Vagina (tissue), 2 donors: ENCODE measurements around the gene GAL. TPM values are rescaled to one million over a fixed set of nuclear protein-coding genes. Genes with fewer than 3 reads are reported as not detected.

Experiments used
- DNase-seq, 2 donors: peaks; one replicate each; pipeline ENCODE4 v3.0.0-alpha.2; 2017; ENCODE audit errors: extremely low spot score in 2 of 2
- H3K27ac ChIP-seq: fragments of 200-600 bp; sonication (generic); one replicate; pipeline ENCODE4 v1.5.1; 2019
- H3K27me3 ChIP-seq: fragments of 200-600 bp; sonication (generic); one replicate; pipeline ENCODE4 v1.5.1; 2019
- H3K36me3 ChIP-seq, 2 donors: fragments of 200-600 bp; sonication (generic); one replicate each; pipeline ENCODE4 v1.5.1; 2017 to 2019
- H3K4me1 ChIP-seq: fragments of 200-600 bp; sonication (generic); one replicate; pipeline ENCODE4 v1.5.1; 2019
- H3K4me3 ChIP-seq, 2 donors: fragments of 200-600 bp; sonication (generic); 1 replicate in 1 of 2; 2 replicates in 1 of 2; pipeline ENCODE4 v1.5.1; 2016 to 2019
- H3K9me3 ChIP-seq: fragments of 200-600 bp; sonication (generic); one replicate; pipeline ENCODE4 v1.5.1; 2019
- POLR2A ChIP-seq, 2 donors: fragments of 450-650 bp; IDR thresholded peaks; one replicate each; pipeline ENCODE4 v1.6.1; 2017; ENCODE audit warnings: antibody characterized with exemption in 2 of 2, mild to moderate bottlenecking in 2 of 2, moderate library complexity in 2 of 2
- POLR2AphosphoS5 ChIP-seq, 2 donors: sonication (generic); formaldehyde crosslinking; IDR thresholded peaks; one replicate each; pipeline ENCODE4 v1.9.0; 2017; ENCODE audit warnings: antibody characterized with exemption in 2 of 2, mild to moderate bottlenecking in 2 of 2, low read depth in 1 of 2; ENCODE audit not compliant: insufficient read depth in 1 of 2
- intact Hi-C: fragments of 100-400 bp; cut with DNase I; formaldehyde crosslinking; loops from one replicate; pipeline ENCODE4 v1.15.1; 2023
- total RNA-seq: library from RNA; depleted of rRNA; stranded (reverse); fragments of >200 nt; gene quantifications from one replicate; pipeline ENCODE4 v1.2.3, GENCODE V29; 2016
- TF ChIP-seq, protein P1 (sequence below), 3 experiments: fragments of 450-650 bp in 2 of 3; fragments of 200-600 bp in 1 of 3; sonication (generic) in 1 of 3; IDR thresholded peaks; one replicate each; pipeline ENCODE4 v1.5.1; 2017 to 2019; ENCODE audit warnings: antibody characterized with exemption in 3 of 3, mild to moderate bottlenecking in 2 of 3, moderate library complexity in 2 of 3

The GAL gene
- total RNA-seq, 1 donor from 2014 or later = 15.7 TPM

DNA sequence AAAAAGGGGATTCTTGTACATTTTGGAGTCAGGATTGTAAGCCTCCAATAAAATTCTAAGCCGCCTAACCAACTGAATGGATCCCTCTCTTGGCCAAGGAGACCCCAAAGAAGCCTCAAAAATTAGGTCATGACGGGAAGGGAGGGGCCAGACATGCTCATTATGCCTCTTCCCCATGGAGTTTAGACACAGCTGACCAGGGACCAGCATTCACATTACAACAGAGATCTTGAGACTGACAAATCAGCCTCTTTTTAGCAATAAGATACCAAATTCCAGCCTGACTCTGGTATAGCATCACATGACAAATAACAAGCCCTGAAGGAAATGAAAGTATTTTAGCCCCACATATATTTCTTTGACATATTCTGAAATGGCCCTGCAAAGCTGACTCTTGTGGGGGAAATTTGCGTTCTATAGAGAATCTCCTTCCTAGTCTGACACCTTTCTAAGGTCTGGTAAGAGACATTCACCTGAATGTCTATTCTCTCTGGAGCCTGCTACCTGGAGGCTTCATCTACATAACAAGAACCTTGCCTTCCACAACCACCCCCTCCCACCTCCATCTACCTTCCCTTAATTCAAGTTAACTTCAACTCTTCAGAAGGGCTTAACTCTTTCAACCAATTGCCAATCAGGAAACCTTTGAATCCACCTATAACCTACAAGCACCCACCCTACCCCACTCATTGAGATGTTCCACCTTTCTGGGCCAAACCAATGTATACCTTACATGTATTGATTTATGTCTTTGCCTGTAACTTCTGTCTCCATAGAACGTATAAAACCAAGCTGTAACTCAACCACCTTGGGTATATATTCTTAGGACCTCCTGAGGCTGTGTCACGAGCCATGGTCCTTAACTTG, 10.3 kb downstream of the GAL start:
- DNase-seq = no peak
- TF ChIP-seq POLR2A (IDR thresholded peaks at IDR 0.05) (no peak), POLR2AphosphoS5 (IDR thresholded peaks at IDR 0.05; ENCODE audit: insufficient read depth in 1 of 2, low read depth in 1 of 2) (no peak)
- TF ChIP-seq, protein P1, sequence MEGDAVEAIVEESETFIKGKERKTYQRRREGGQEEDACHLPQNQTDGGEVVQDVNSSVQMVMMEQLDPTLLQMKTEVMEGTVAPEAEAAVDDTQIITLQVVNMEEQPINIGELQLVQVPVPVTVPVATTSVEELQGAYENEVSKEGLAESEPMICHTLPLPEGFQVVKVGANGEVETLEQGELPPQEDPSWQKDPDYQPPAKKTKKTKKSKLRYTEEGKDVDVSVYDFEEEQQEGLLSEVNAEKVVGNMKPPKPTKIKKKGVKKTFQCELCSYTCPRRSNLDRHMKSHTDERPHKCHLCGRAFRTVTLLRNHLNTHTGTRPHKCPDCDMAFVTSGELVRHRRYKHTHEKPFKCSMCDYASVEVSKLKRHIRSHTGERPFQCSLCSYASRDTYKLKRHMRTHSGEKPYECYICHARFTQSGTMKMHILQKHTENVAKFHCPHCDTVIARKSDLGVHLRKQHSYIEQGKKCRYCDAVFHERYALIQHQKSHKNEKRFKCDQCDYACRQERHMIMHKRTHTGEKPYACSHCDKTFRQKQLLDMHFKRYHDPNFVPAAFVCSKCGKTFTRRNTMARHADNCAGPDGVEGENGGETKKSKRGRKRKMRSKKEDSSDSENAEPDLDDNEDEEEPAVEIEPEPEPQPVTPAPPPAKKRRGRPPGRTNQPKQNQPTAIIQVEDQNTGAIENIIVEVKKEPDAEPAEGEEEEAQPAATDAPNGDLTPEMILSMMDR (IDR thresholded peaks at IDR 0.05) = no peak
- Histone ChIP-seq H3K36me3 (no peaks in the 10 kb centered on the region), H3K27ac (no peak overlapping the region), H3K4me3 (no peak overlapping the region), H3K27me3 (no peaks in the 10 kb centered on the region), H3K9me3 (no peaks in the 10 kb centered on the region), H3K4me1 (no peaks in the 10 kb centered on the region)
- intact Hi-C loops = no loop called here

DNA sequence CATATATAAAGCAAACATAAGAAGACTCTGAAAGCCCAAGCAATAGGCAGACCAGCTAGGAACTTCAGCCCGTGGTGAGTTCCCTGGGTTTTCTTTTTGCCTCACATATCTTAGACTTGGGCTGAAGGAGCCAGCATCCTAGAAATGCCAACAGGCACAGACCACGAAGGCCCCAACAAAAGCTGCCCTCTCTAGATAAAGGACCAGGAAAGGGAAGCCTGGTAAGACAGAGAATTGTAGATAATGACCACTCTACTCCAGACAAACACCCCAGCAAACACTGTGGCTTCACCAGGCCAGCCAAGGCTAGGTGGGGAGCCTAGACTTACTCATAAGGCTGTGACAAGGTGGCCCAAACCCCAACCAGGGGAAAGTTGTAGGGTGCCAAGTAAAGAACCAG, 11.2 kb downstream of the GAL start:
- H3K4me3 ChIP-seq = no peak overlapping the region
- no peak for TF ChIP-seq POLR2AphosphoS5 (IDR thresholded peaks at IDR 0.05; ENCODE audit: insufficient read depth in 1 of 2, low read depth in 1 of 2)
- TF ChIP-seq, protein P1 (IDR thresholded peaks at IDR 0.05) = no peak
- no peak for TF ChIP-seq POLR2A (IDR thresholded peaks at IDR 0.05)
- DNase-seq = no peak
- no peaks in the 10 kb centered on the region for H3K4me1 ChIP-seq
- intact Hi-C loops = no loop called here
- no peaks in the 10 kb centered on the region for H3K9me3 ChIP-seq
- H3K27me3 ChIP-seq = no peaks in the 10 kb centered on the region
- no peak overlapping the region for H3K27ac ChIP-seq
- H3K36me3 ChIP-seq = no peaks in the 10 kb centered on the region

DNA sequence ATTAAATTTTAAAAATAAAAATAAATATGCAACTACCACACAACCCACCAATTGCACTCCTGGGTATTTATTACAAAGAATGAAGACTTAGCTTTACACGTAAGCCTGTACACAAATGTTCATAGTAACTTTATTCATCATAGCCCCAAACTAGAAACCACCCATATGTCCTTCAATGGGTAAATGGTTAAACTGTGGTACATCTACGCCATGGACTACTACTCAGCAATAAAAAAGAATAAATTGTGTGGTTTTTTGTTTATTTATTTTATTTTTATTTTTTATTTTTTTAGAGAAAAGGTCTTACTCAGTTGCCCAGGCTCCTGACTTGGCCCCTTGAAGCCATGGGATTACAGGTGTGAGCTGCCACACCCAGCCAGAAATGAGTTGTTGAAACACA, 14.6 kb downstream of the GAL start:
- no peak overlapping the region for H3K27ac ChIP-seq
- no peaks in the 10 kb centered on the region for H3K36me3 ChIP-seq
- DNase-seq = no peak
- no peaks in the 10 kb centered on the region for H3K4me1 ChIP-seq
- intact Hi-C loops = no loop called here
- no peaks in the 10 kb centered on the region for H3K9me3 ChIP-seq
- TF ChIP-seq POLR2AphosphoS5 (IDR thresholded peaks at IDR 0.05; ENCODE audit: insufficient read depth in 1 of 2, low read depth in 1 of 2) (no peak), POLR2A (IDR thresholded peaks at IDR 0.05) (no peak)
- TF ChIP-seq, protein P1 (IDR thresholded peaks at IDR 0.05) = no peak
- no peaks in the 10 kb centered on the region for H3K27me3 ChIP-seq
- H3K4me3 ChIP-seq = no peak overlapping the region

DNA sequence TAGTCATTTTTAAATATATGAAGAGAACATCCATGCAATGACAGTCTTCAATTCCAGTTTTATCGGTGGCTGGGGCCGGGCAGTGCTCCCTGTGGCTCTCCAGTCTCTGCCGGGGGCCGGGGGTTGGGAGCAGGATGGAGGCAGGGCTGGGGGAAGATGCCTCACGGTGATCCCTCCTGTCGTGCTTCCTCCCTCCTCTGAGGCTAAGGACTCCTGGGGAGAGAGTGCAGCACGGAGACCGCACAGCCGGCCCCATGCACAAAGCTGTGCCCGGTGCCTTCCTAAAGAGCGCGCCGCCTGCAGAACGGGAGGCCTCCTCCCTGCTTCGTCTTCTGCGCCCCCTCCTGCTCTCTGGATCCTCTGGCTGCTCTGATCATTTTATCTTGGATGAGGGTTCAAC, 20.5 kb downstream of the GAL start:
- TF ChIP-seq POLR2AphosphoS5 (IDR thresholded peaks at IDR 0.05; ENCODE audit: insufficient read depth in 1 of 2, low read depth in 1 of 2) = no peak
- Histone ChIP-seq H3K4me1 (no peaks in the 10 kb centered on the region), H3K9me3 (no peaks in the 10 kb centered on the region), H3K27me3 (no peaks in the 10 kb centered on the region), H3K27ac (no peak overlapping the region), H3K4me3 (no peak overlapping the region), H3K36me3 (no peaks in the 10 kb centered on the region)
- DNase-seq = no peak
- intact Hi-C loops = no loop called here

DNA sequence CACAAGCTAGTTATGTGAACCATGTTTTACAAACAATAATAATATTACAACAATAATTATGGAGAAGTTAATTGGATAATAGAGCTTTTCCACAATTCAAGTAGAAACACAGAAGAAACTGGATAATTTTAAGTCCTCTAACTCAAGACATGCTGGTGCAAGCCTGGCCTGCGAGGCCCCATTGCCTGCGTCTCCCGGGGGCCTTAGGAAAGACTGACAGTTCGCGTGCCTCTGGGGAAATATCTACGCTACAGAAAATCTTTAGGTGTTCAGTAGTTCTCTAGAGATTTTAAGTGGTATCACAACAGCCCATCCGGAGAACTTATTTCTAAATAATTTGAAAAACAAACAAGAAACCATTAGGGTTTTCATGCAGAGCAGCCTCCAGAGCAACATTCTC, 23.2 kb downstream of the GAL start:
- Histone ChIP-seq H3K27ac (no peak overlapping the region), H3K27me3 (no peaks in the 10 kb centered on the region), H3K4me3 (no peak overlapping the region), H3K36me3 (no peaks in the 10 kb centered on the region), H3K9me3 (no peaks in the 10 kb centered on the region), H3K4me1 (no peaks in the 10 kb centered on the region)
- intact Hi-C loops = no loop called here
- no peak for DNase-seq
- TF ChIP-seq, protein P1 (IDR thresholded peaks at IDR 0.05) = no peak
- TF ChIP-seq POLR2AphosphoS5 (IDR thresholded peaks at IDR 0.05; ENCODE audit: insufficient read depth in 1 of 2, low read depth in 1 of 2) (no peak), POLR2A (IDR thresholded peaks at IDR 0.05) (no peak)
